Neuronal stem cell (in vitro differentiated cells): ENCODE results near the gene GLUD2.

Experiments used
- DNase-seq: peaks from one replicate; pipeline ENCODE4 v3.0.0-alpha.2; 2013; ENCODE audit warnings: low spot score
- H2AFZ ChIP-seq: one replicate; pipeline ENCODE4 v1.6.1; 2013; ENCODE audit warnings: mild to moderate bottlenecking, low read length, inconsistent platforms
- H2AK5ac ChIP-seq: 2 replicates; pipeline ENCODE4 v1.6.1; 2013; ENCODE audit warnings: low read depth, mild to moderate bottlenecking, inconsistent platforms, low read length, moderate library complexity, mixed read lengths
- H2BK120ac ChIP-seq: 2 replicates; pipeline ENCODE4 v1.6.1; 2013; ENCODE audit warnings: low read depth, mild to moderate bottlenecking, inconsistent platforms, low read length, moderate library complexity, mixed read lengths
- H2BK12ac ChIP-seq: one replicate; pipeline ENCODE4 v1.6.1; 2013; ENCODE audit warnings: low read length, inconsistent platforms
- H2BK15ac ChIP-seq: 2 replicates; pipeline ENCODE4 v1.6.1; 2013; ENCODE audit warnings: mild to moderate bottlenecking, low read length, inconsistent platforms, mixed read lengths
- H2BK5ac ChIP-seq: one replicate; pipeline ENCODE4 v1.6.1; 2013; ENCODE audit warnings: inconsistent platforms, mild to moderate bottlenecking, low read length, moderate library complexity
- H3K14ac ChIP-seq: one replicate; pipeline ENCODE4 v1.6.1; 2013; ENCODE audit warnings: low read length, inconsistent platforms
- H3K18ac ChIP-seq: 2 replicates; pipeline ENCODE4 v1.6.1; 2013; ENCODE audit warnings: low read length, inconsistent platforms
- H3K23ac ChIP-seq: 2 replicates; pipeline ENCODE4 v1.6.1; 2013; ENCODE audit warnings: low read depth, mild to moderate bottlenecking, mixed read lengths, low read length, inconsistent platforms; ENCODE audit not compliant: poor library complexity
- H3K27ac ChIP-seq: replicated peaks from 3 replicates; pipeline ENCODE4 v1.5.1; 2013; ENCODE audit warnings: low read length, inconsistent platforms
- H3K27me3 ChIP-seq, 3 experiments: 2 replicates each; pipeline ENCODE4 v1.6.1; 2013; ENCODE audit warnings: low read length in 3 of 3, mild to moderate bottlenecking in 2 of 3, inconsistent platforms in 1 of 3, low read depth in 1 of 3, mixed read lengths in 1 of 3, moderate library complexity in 1 of 3; ENCODE audit not compliant: control insufficient read depth in 3 of 3, insufficient read depth in 3 of 3
- H3K36me3 ChIP-seq, 2 donors: replicated peaks in 1 of 2; 2 replicates each; pipeline ENCODE4 v1.6.1; 2013; ENCODE audit warnings: low read length in 2 of 2; ENCODE audit not compliant: control insufficient read depth in 2 of 2, insufficient read depth in 2 of 2
- H3K4ac ChIP-seq: 2 replicates; pipeline ENCODE4 v1.6.1; 2013; ENCODE audit warnings: inconsistent platforms, mild to moderate bottlenecking, low read length, moderate library complexity
- H3K4me1 ChIP-seq, 2 donors: 1 replicate in 1 of 2; 2 replicates in 1 of 2; pipeline ENCODE4 v1.6.1; 2013; ENCODE audit warnings: low read length in 2 of 2, low read depth in 1 of 2; ENCODE audit not compliant: control insufficient read depth in 2 of 2, insufficient read depth in 1 of 2
- H3K4me2 ChIP-seq: one replicate; pipeline ENCODE4 v1.6.1; 2013; ENCODE audit warnings: mild to moderate bottlenecking, low read length, inconsistent platforms; ENCODE audit not compliant: insufficient read depth, poor library complexity, severe bottlenecking
- H3K4me3 ChIP-seq, 2 donors: 2 replicates each; pipeline ENCODE4 v1.5.1; 2013; ENCODE audit warnings: low read length in 2 of 2, mild to moderate bottlenecking in 2 of 2, inconsistent platforms in 1 of 2, moderate library complexity in 1 of 2
- H3K79me1 ChIP-seq: one replicate; pipeline ENCODE4 v1.6.1; 2013; ENCODE audit warnings: low read depth, mild to moderate bottlenecking, inconsistent platforms, low read length, moderate library complexity
- H3K9ac ChIP-seq: one replicate; pipeline ENCODE4 v1.6.1; 2013; ENCODE audit warnings: mild to moderate bottlenecking, low read depth, low read length, inconsistent platforms; ENCODE audit not compliant: poor library complexity
- H3K9me3 ChIP-seq, 2 donors: replicated peaks in 1 of 2; 2 replicates each; pipeline versions ENCODE3 to v1.6.1; 2013; ENCODE audit warnings: low read length in 2 of 2, mild to moderate bottlenecking in 2 of 2, inconsistent platforms in 1 of 2, low read depth in 1 of 2, mixed read lengths in 1 of 2, moderate library complexity in 1 of 2; ENCODE audit not compliant: control insufficient read depth in 2 of 2, insufficient read depth in 1 of 2
- H4K8ac ChIP-seq: one replicate; pipeline ENCODE4 v1.6.1; 2013; ENCODE audit warnings: low read depth, mild to moderate bottlenecking, inconsistent platforms, low read length, moderate library complexity
- H4K91ac ChIP-seq: one replicate; pipeline ENCODE4 v1.6.1; 2013; ENCODE audit warnings: low read length, low read depth, mild to moderate bottlenecking, inconsistent platforms; ENCODE audit not compliant: poor library complexity
- WGBS, 2 donors: extraction: QIAGEN DNeasy Blood & Tissue Kit; methylation state at CpG; one replicate each; pipeline ENCODE4 v1.1.7; 2013; ENCODE audit warnings: missing lambda C conversion rate in 2 of 2, mixed read lengths in 1 of 2; ENCODE audit not compliant: insufficient read length in 2 of 2, insufficient replicate concordance in 1 of 2; ENCODE audit errors: extremely low coverage in 2 of 2; 5-methylcytosine and 5-hydroxymethylcytosine counted together

The GLUD2 gene

GRCh38 chrX:121085612-121086010 lies 38.2 kb downstream of the GLUD2 start:
- H3K36me3 ChIP-seq: no peaks in the 10 kb centered on the region
- no CpG with 5 or more reads among the region's 2 CpGs for WGBS, 2 donors
- H3K14ac ChIP-seq: no peak overlapping the region
- no peaks in the 10 kb centered on the region for H3K9me3 ChIP-seq
- H3K4me2 ChIP-seq: no peak overlapping the region
- DNase-seq: no peak
- H3K27ac ChIP-seq: no peak overlapping the region
- no peaks in the 10 kb centered on the region for H3K27me3 ChIP-seq
- no peak overlapping the region for H4K91ac ChIP-seq
- no peaks in the 10 kb centered on the region for H3K4me1 ChIP-seq
- H2BK5ac ChIP-seq: no peak overlapping the region
- H3K23ac ChIP-seq: no peak overlapping the region
- no peak overlapping the region for H3K9ac ChIP-seq
- no peak overlapping the region for H2BK15ac ChIP-seq
- H3K4me3 ChIP-seq: no peak overlapping the region
- no peak overlapping the region for H4K8ac ChIP-seq
- no peak overlapping the region for H2AFZ ChIP-seq
- H2BK120ac ChIP-seq: no peak overlapping the region
- H2AK5ac ChIP-seq: no peak overlapping the region
- H3K18ac ChIP-seq: no peak overlapping the region
- no peak overlapping the region for H3K4ac ChIP-seq
- H2BK12ac ChIP-seq: no peak overlapping the region
- no peaks in the 10 kb centered on the region for H3K79me1 ChIP-seq

- Histone ChIP-seq H2BK15ac (no peak overlapping the region), H3K27me3 (no peaks in the 10 kb centered on the region), H3K4me3 (no peak overlapping the region), H3K4me1 (no peaks in the 10 kb centered on the region), H3K79me1 (no peaks in the 10 kb centered on the region), H3K4ac (no peak overlapping the region), H3K4me2 (no peak overlapping the region), H3K14ac (no peak overlapping the region), H2AK5ac (no peak overlapping the region), H3K27ac (no peak overlapping the region), H3K36me3 (no peaks in the 10 kb centered on the region), H2BK5ac (no peak overlapping the region), H2BK120ac (no peak overlapping the region), H4K91ac (no peak overlapping the region), H3K9ac (no peak overlapping the region), H3K18ac (no peak overlapping the region), H2AFZ (no peak overlapping the region), H3K9me3 (no peaks in the 10 kb centered on the region), H3K23ac (no peak overlapping the region), H4K8ac (no peak overlapping the region), H2BK12ac (no peak overlapping the region)
- no CpG with 5 or more reads among the region's 2 CpGs for WGBS, 2 donors
- no peak for DNase-seq
Observed at GRCh38 chrX:121093011-121093410, 45.6 kb downstream of the GLUD2 start.
